Ramos (cell line): Measurements from ENCODE around the gene GRIK4.
"Not testable (repeated sequence)": the region's sequence is repeated elsewhere in the genome, so short reads cannot be mapped to it uniquely, and the experiment has no call there.

Source experiments
- in situ Hi-C: fragments of 300-500 bp; cut with MboI; formaldehyde crosslinking; loops from one replicate; pipeline ENCODE4 v1.14.3; 2022; ENCODE audit warnings: low sequenced_read_pairs; ENCODE audit not compliant: unreplicated experiment

The GRIK4 gene

DNA sequence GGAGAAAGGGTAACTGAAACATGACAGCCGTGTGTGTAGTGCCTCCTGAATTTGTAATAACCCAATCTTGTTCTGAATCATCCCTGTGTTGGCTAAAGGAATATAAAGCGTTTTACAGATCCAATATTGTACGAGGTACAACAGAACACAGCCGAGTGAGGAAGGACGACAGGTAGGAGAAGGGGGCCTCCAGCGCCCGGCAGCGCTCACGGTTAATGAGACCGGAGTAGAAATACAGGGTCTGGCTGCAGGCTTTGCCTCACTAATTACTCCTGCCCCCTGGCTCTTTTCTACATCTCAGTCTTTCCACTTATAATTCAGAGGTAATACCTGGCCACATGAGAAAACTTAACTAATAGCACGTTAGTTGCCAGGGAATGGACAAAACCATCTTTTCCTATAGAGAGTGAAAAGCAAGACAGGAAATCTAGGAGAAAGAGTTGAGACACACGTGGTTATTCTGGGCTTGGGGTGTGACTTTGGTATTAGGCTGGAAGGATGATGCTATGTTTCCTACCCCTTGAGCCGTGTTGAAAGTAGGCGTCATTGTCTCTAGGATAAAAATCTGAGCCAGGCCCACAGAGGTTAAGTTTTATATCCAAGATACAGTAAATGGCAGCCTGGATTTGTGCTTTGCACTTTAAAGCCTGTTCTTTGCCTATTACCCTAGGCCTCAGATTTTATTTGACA is 54.1 kb downstream of the GRIK4 start:
- in situ Hi-C loops, result no loop called here

GRCh38 chr11:120566176-120566575 is 54.6 kb downstream of the GRIK4 start:
- in situ Hi-C loops, result no loop called here

DNA sequence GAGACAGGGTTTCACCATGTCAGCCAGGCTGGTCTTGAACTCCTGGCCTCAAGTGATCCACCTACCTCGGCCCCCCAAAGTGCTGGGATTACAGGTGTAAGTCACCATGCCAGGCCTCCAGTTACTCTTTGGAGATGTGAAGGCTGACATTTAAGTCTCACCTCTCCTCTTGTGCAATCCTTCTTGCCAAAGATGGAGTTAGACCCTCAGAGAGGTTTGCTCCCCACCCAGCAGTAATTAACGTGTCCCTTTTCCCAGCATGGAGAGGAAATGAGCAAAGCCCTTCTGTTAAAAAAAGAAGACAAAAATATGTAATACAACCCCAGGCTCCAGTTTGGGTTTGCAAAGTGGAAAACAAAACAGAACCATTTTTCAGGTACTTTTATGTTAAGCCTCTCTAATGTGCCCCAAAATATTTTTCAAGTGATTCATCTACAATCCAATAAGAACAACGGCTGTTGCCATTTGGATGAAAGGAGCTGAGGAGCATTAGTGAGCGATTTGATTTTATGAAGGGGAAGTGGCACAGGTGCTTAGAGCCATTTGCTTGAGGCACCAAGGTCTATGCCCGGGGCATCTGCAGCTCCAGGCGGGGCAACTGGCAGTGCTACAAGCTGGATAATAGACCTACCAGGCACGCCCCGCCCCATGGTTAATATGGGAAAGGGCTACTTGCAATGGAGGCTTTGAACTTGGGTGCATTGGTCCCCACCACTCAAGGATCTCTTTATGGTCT is 57.2 kb downstream of the GRIK4 start:
- in situ Hi-C loops, result no loop called here

- in situ Hi-C loops, result no loop called here
Measured at GRCh38 chr11:120569861-120570260, 58.3 kb downstream of the GRIK4 start.

DNA sequence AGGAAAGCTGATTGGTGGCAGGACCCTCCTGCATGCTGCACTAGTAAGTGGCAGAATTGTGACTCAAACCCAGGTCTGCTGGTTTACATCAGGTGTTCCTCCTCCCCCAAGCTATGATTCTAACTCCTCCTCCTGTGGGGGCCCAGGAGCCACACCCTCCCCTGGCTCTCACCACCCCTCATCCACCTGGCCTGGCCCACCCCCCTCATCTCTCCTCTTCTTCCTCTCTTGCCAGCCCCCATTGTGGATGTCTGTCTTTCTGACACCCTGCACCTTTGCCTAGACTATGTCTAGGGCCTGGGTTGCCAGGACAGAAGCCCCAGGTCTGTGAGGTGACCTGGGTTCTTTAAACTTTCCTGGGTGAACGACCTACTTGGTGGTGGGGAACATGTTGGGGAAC is 59.9 kb downstream of the GRIK4 start:
- in situ Hi-C loops, result no loop called here

DNA sequence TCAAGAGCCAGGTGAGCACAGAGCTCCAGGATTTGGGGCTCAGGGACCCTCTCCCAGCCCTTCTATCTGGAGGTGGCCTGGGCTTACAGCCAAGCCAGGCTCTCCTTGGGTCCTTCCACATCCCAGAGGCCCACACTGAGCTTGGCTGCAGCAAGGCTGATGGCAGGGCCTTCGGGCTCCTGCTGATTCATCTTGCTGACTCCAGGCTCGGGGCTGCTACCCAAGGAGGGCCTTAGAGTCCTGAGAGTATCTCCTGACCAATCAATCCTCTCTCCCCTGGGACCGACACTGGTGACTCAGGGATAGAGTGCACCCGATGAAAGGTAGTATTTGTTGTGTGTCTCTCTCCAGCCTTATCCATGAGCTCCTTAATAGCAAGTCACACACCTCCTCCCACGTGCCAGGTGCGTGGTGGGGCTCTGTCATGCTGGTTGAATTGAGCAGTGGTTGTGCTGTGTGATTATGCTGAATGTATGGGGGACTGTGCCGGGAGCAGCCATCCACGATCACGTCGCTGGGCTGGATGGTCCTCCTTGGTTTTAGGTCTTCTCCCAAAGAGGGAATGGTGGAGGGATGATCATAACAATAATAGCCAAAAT is 62.3 kb downstream of the GRIK4 start:
- in situ Hi-C loops, result no loop called here

GRCh38 chr11:120574876-120575275 is 63.3 kb downstream of the GRIK4 start:
- in situ Hi-C loops, result no loop called here

GRCh38 chr11:120575461-120575860 is 63.9 kb downstream of the GRIK4 start:
- in situ Hi-C loops, result no loop called here

DNA sequence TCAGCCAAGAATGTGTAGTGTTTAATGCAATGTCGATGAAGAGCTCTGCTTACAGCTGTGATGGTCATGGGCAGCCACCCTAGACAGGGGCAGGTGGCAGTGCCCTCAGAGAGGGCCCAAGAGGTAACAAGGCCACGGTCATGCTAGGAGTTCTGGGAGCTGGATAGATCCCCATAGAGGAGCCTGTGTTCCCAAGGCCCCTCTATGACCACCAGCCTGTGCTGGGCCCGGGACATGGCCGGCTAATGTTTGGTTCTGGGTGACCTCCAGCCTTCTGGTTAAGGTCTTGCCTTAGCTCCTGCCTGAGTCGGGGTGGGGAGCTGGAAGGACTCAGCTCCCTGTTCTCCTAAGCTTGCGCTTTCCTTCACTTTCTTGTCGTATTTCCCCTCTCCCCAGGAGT is 65.1 kb downstream of the GRIK4 start:
- in situ Hi-C loops, result no loop called here

- in situ Hi-C loops, result no loop called here
Measured at GRCh38 chr11:120577041-120577440, 65.5 kb downstream of the GRIK4 start.

DNA sequence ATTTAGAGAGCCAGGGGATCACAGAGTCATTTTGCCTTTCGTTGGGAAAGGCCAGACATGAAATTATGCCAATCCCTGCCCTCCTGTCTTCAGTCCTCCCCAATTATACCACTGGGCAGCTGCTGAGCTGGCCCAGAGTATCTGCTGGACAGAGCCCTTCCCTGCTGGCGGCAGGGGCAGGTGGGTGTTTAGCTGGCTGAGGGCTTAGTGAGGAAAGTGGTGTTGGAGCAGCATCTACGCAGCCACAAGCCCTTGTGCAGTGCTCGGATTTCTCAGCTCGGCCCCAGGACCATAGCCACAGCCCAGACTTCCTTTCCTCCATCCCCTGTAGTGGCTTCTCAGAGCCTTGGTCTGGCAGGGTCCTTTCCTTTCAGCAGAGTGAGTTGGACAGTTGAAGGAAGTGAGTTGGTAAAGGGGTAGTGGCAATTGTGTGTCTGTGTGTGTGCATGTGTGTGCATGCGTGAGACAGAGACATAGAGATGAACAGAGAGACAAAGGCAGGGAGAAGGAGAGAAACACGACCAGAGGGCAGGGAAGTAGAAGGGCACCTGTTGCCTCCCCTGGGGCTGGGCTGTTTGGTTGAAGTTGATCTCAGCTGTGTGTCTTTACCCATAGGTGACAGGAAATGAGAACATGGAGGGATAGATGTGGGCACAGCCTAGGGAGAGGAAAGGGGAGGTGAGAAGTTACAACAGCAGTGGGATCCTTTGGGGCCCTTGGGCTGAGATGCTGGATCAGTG is 66.2 kb downstream of the GRIK4 start:
- in situ Hi-C loops, result no loop called here

DNA sequence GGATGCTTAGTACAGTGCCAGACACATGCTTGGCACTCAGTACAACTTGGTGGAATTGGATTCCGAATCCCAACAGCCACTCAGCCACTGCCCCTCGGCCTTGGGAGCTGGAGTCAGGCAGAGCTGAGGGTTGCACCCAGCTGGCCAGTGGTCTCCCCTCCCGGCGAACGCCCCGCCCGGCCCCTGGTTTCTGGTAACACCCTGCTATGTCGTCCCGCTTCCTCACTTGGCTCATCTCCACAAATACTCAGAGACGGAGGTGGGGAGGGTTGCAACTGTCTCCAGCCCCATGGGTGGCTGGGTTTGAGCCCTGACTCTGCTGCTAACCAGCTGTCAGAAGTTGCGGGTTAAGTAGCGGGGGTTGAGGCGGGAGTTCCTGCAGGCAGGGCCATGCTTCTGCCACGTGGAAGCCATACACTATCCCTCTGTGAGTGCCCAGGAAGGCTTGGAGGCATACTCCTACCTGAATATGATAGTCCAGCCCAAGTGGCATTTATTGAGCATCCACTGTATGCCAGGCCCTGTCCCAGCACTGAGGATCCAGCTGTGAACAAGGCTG is 67.1 kb downstream of the GRIK4 start:
- in situ Hi-C loops, result no loop called here

GRCh38 chr11:120579611-120580031 is 68.1 kb downstream of the GRIK4 start:
- in situ Hi-C loops, result no loop called here

GRCh38 chr11:120581313-120581712 is 69.8 kb downstream of the GRIK4 start:
- in situ Hi-C loops, result no loop called here

DNA sequence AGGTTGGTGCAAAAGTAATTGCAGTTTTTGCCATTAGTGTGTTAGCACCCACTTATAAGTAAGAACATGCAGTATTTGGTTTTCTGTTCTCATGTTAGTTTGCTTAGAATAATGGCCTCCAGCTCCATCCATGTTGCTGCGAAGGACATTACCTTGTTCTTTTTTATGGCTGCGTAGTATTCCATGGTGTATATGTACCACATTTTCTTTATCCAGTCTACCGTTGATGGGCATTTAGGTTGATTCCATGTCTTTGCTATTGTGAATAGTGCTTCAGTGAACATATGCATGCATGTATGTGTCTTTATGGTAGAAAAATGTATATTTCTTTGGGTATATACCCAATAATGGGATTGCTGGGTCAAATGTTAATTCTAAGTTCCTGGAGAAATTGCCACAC is 71.0 kb downstream of the GRIK4 start:
- in situ Hi-C loops, result not testable (repeated sequence)

GRCh38 chr11:120586072-120586471 is 74.5 kb downstream of the GRIK4 start:
- in situ Hi-C loops, result no loop called here

DNA sequence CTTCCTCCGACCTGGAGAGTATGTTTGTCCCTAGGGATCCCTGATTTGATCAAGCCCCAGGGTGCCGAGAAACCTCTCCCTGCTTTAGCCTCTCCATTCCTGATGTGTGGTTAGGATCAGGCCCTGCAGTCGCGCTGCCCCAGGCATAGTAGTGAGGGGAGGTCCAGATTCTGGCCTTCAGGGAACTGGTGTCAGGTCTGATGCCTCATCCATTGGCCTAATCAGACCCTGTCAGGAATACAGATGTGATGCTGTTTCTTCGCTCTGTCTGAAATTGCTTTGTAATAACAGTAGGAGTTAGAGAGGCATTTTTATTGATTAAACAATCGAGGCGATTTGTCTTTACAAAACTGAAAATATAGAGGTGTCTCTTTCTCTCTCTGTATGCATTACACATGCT is 75.2 kb downstream of the GRIK4 start:
- in situ Hi-C loops, result no loop called here

- in situ Hi-C loops, result no loop called here
Measured at GRCh38 chr11:120587299-120587698, 75.8 kb downstream of the GRIK4 start.

DNA sequence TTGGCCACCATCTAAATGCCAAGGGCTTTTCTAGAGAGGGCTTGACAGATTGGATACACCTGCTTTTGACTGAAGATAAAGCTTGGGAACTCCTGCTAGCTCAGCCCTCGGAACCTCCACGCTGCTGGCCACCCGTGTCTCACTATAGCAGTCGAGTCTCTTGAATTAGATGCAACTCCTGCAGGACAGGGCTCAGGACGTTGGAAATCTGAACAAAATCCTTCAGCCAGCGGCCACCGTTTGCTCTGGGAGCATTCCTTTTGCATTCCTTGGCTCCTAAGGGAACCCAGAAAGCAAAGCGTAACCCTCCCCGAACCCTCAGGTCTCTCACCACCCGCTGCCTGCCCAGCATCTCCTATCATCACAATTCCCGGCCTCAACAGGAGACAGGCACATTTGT is 77.8 kb downstream of the GRIK4 start:
- in situ Hi-C loops, result no loop called here

DNA sequence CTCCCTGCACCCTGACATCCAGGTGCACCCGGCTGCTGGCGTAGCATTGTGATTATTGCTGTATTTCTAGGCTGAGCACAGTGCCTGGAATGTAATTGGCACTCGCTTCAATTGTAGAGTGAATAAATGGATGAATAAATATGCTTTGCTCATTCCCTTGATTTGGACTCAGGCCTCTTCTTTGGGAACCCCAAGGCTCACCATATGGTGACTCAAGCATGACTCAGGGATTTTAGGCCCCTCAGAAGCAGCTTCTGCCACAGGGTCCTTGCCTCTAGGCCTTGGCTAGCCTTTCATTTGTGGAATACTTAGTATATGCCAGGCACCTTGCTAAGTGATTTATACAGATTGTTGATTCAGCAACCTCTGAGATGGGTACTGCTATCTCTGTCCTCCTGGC is 78.9 kb downstream of the GRIK4 start:
- in situ Hi-C loops, result no loop called here

- in situ Hi-C loops, result no loop called here
Measured at GRCh38 chr11:120594746-120595145, 83.2 kb downstream of the GRIK4 start.
